GM12878 (cell line): ENCODE results near the gene OPCML.

ENCODE experiments used
- CTCF ChIP-seq, 3 experiments: IDR thresholded peaks in 2 of 3; conservative IDR thresholded peaks in 1 of 3; 2 replicates each; pipeline ENCODE4 v1.5.1; 2011; ENCODE audit warnings: low read depth in 3 of 3, low read length in 3 of 3, mild to moderate bottlenecking in 3 of 3, control low read depth in 2 of 3, moderate library complexity in 2 of 3, inconsistent platforms in 1 of 3, mixed read lengths in 1 of 3; ENCODE audit not compliant: control insufficient read depth in 2 of 3, insufficient read depth in 1 of 3; ENCODE audit errors: extremely low read depth in 1 of 3
- EZH2 ChIP-seq: IDR thresholded peaks from 2 replicates; pipeline ENCODE4 v1.6.1; 2012; ENCODE audit warnings: low read depth, mild to moderate bottlenecking, control low read depth, inconsistent platforms, low read length, borderline replicate concordance; ENCODE audit not compliant: control insufficient read depth
- NBN ChIP-seq: fragments of 450-650 bp; IDR thresholded peaks from 2 replicates; pipeline ENCODE4 v1.6.1; 2016
- POLR2AphosphoS5 ChIP-seq: IDR thresholded peaks from 2 replicates; pipeline ENCODE4 v1.6.1; 2011; ENCODE audit warnings: mild to moderate bottlenecking, low read length, inconsistent platforms
- REST ChIP-seq: IDR thresholded peaks from 2 replicates; pipeline ENCODE4 v1.6.1; 2012; ENCODE audit warnings: mild to moderate bottlenecking, low read depth, low read length
- SMC3 ChIP-seq: IDR thresholded peaks from 2 replicates; pipeline ENCODE4 v1.6.1; 2011; ENCODE audit warnings: low read length, improper control_type of control experiment, borderline replicate concordance
- ZSCAN29 ChIP-seq: fragments of 450-650 bp; IDR thresholded peaks from 2 replicates; pipeline ENCODE4 v1.6.1; 2017; ENCODE audit warnings: mild to moderate bottlenecking, moderate library complexity

- no peak for TF ChIP-seq NBN
- no peak for TF ChIP-seq ZSCAN29
- TF ChIP-seq CTCF (IDR thresholded peaks at IDR 0.05 in 2 of 3, conservative IDR thresholded peaks at IDR 0.05 in 1 of 3; ENCODE audit: control insufficient read depth in 2 of 3, extremely low read depth in 1 of 3, insufficient read depth in 1 of 3, low read depth in 3 of 3, low read length in 3 of 3) = no peak
- TF ChIP-seq REST = no peak
- no peak for TF ChIP-seq SMC3
- TF ChIP-seq POLR2AphosphoS5 = no peak
- TF ChIP-seq EZH2 = no peak
Measured at GRCh38 chr11:133011604-133012003, 520.7 kb downstream of the OPCML start.
